NOMO-1 (cell line): Measurements from ENCODE around the gene PRPS1L1.
A peak's percentile ranks its signal among the peaks of the same experiment; 100 is the strongest.

ENCODE experiments used
- DNase-seq, 2 experiments: peaks; one replicate each; lab custom pipeline; 2025; ENCODE audit not compliant: unreplicated experiment in 2 of 2; lab: John Stamatoyannopoulos, UW

Gene PRPS1L1

GRCh38 chr7:18027628-18028027 is at the start of gene PRPS1L1:
PRPS1L1 (minus strand) TSS chr7:18027846.
- DNase-seq, result no peak

- DNase-seq, result no peak
These were observed 48.8 kb upstream of the PRPS1L1 start for GRCh38 chr7:18076461-18076860.

DNA sequence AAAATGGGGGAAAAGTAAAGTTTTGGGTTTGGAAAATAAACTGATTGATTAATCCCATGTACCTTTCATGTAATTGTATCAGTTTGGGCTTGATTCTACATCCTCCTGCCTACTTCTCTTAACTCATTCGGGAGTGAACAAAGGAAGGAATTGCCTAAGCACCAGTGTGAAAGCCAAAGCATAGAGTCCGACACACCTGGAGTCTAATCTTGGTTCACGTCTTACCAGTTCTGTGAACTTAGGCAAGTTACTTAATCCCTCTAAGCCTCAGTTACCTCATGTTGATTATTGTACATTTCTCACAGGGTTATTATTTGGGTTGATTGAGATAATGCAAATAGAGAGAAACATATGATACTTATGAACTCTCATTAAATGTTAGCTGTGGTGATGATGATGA is 41.1 kb upstream of the PRPS1L1 start:
- DNase-seq, result no peak

GRCh38 chr7:18064242-18064838 is 36.7 kb upstream of the PRPS1L1 start:
- DNase-seq, result peak; percentile 4 to 27

- DNase-seq, result no peak
These were observed 35.7 kb upstream of the PRPS1L1 start for GRCh38 chr7:18063149-18063901.

- no peak for DNase-seq
These were observed 31.5 kb upstream of the PRPS1L1 start for GRCh38 chr7:18059171-18059570.

DNA sequence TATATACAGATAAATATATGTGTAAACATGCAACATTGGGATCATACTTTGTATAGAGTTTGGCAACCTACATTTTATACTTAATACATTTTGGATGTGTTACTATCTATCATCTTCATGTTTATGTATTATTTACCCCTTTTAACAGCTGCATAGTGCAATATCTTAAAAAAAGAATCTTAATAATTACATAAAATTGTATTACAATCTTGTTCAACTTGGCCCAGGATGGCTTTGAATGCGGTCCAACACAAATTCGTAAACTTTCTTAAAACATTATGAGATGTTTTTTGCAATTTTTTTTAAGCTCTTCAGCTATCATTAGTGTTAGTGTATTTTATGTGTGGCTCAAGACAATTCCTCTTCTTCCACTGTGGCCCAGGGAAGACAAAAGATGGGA is 26.3 kb upstream of the PRPS1L1 start:
- DNase-seq, result no peak

DNA sequence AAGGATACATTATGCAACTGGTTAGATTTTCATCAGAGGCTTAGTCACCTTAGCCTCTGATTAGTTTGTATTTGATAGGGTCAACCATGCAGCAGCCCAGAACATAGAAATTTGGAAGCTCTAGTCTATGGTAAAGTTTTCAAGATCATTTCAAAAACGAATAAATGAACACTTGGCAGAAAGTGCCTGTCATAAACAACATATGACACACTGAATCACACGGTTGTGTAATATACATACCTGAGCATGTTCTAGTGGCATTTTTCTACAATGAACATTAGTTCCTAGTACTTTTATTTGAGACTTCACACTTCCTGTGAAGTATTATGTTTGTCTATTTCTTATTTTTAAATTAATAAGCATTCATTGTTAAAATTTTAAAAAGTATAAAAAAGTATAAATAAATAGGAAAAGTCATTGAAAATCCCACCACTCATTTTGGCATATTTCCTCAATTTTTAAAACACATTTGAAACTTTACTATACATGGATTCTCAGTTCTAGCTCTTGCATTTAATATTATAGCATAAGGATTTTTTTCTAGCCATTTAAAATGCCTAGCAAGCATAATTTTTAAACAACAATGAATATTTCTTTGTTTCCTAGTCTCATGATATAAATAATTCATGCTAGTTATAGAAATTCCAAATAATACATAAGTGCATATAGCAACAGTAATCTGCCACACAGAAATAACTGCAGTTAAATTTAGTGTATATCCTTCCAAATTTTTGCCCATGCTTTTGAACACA is 25.7 kb upstream of the PRPS1L1 start:
- DNase-seq, result no peak

DNA sequence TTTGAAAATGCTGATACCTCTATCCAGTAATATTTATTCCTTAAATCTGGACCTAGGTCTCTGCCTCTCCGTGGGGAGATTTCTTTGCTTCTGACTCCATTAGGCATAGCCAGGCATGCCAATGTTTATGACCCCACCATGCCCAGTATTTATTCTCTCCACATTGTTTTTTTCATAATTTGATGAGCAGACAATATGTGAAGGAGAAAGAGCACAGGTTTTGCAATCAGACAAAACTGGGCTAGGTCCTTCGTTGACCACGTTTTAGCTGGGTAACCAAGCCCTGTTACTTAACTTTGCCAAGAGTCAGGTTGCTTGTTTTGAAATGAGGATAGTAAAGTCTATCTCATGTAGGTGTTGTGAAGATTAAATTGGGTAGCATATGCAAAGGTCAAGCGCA is 21.6 kb upstream of the PRPS1L1 start:
- DNase-seq, result no peak

DNA sequence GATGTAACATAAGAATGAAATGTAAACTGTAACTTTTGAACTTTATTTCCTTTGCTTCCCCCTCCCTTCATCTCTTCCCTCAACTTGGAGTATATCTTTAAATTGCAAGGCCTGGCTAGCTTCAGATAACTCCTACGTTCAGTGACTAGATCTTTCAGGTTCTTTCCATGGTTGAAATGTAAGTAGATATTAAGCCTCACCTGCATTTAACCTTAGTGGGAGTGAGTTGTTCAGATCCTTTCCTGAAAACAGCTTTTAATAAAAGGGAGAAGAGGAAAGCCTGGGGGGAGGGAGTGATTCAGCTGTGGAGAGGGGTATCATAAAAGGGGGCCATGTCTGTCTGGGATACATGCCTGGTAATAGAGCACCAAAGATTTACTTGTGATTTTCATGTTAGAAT is 19.0 kb upstream of the PRPS1L1 start:
- no peak for DNase-seq

DNA sequence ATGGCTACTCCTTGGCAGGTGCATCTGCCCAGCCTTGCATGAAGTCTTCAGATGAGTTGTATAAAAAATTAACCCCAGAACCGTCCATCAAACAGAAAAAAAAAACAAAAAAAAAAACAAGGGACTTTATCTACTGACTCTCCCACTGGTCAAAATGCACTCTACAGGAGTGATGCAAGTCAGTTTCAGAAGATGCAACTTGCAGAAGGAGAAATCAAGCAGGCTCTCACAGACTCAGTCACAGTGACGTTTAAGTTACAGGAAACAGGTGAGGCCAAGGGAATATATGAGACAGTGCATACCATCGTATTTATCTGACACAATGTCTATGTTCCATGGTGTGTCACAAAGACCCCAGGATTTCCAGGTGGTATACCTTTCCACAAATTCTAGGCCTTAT is 17.5 kb upstream of the PRPS1L1 start:
- DNase-seq, result no peak

GRCh38 chr7:18041191-18041590 is 13.5 kb upstream of the PRPS1L1 start:
- no peak for DNase-seq

GRCh38 chr7:18040196-18040595 is 12.6 kb upstream of the PRPS1L1 start:
- no peak for DNase-seq

GRCh38 chr7:18038382-18038781 is 10.7 kb upstream of the PRPS1L1 start:
- no peak for DNase-seq

DNA sequence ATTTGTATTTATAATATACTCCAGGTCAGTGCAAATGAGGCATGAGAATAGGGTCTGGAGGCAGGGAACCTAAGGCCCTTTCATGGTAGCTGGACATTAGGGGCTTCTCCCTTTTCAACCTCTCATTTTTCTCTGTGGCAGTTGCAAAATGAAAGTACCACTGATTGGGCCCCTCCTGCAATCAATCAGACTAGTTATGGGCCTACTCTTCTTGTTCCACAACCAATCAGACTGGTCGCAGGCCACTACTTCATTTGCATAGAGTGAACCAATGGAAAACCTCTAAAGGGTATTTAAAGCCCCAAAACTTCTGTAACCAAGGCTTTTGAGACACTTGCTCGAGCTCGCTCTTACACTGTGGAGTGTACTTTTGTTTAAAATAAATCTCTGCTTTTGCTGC is 10.0 kb upstream of the PRPS1L1 start:
- no peak for DNase-seq

DNA sequence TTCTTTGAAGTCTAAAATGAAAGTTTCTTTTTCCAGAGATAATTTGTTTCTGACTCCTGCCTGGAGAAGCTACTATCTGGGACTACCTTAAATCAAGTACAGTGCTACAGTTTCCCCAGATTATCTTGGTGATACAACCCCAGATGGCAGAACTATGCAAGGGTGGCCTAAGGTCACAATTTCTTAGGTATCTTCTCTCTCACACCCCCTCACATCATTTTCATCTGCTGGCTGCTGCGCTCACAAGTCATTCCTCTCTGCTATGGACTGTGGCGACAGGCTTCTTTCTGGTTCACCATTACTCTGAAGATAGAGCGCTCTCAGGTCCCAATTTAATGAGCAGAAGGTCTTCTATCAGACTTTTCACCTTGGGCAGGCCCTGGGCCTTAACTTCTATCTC is 9.1 kb upstream of the PRPS1L1 start:
- DNase-seq, result no peak

DNA sequence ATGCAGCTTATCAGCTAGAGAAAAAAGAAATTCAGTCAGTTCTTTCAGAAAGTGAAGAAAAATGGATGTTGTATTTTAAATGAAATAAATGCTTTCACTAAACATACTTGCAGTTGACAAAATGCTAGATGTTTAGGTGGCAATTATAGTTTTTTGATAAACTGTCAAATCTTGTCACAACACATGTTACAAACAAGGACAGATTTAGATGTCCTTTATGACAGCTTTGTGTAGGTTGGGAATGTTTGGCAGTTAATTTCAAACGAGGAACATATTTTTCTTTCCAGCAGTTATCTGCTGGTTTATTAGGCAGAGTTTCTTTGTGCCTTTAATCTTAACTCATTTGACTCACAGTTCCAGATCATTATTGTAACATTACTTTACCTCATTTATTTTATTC is 3.1 kb upstream of the PRPS1L1 start:
- no peak for DNase-seq

- DNase-seq, result no peak
These were observed 7.4 kb downstream of the PRPS1L1 start for GRCh38 chr7:18020138-18020715.

- DNase-seq, result peak; percentile 16 to 40
These were observed 8.1 kb downstream of the PRPS1L1 start for GRCh38 chr7:18019555-18019954.

DNA sequence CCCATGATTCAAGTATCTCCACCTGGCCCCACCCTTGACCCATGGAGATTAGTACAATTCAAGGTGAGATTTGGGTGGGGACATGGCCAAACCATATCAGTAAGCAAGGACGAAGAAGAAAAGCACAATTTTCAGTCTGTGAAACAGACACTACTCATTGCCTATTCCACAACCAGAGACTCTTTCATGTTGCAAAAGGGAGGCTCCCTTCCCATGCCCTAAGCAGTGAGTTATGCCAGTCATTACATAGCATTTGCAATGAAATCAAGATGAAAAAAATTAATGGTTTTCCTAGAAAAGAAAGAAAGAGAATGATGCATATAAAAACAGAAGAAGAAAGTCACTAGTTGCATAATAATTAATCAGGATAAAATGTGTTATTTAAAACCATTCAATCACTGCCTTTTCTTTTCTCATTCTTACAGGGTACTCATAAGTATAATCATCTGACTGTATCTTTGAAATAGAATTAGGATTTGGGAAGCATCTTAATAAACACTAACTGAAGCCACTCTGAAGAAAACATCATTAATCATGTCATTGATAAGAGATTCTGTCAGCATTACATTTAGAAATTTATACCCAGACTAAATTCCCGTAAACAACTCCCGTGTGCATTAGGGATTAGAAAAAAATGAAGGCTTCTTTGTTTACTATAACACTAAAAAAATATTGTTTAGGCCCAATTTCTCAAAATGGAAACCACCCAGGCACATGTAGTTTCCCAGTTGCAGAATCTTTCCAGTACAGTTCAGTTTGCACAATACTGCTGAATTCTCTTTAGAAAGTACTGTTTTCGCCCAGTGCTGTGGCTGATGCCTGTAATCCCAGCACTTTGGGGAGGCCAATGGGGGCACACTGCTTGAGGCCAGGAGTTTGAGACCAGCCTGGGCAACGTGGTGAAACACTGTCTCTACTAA is 9.1 kb downstream of the PRPS1L1 start:
- DNase-seq, result no peak
